Right atrium auricular region (tissue), 2 donors: ENCODE results near the gene RPUSD1. TPM values are rescaled to one million over a fixed set of nuclear protein-coding genes. Genes with fewer than 3 reads are reported as not detected.

Source experiments
- DNase-seq: peaks from one replicate; pipeline ENCODE4 v3.0.0-alpha.2; 2019; ENCODE audit warnings: low spot score
- H3K27ac ChIP-seq, 2 donors: fragments of 200-600 bp; sonication (generic); 1 replicate in 1 of 2; 2 replicates in 1 of 2; pipeline ENCODE4 v1.5.1; 2016 to 2019
- H3K27me3 ChIP-seq, 2 donors: fragments of 200-600 bp; sonication (generic); one replicate each; pipeline versions ENCODE4 v1.5.1 to v1.6.0; 2017 to 2019
- H3K36me3 ChIP-seq: fragments of 200-600 bp; sonication (generic); one replicate; pipeline ENCODE4 v1.5.1; 2016
- H3K4me1 ChIP-seq, 2 donors: fragments of 200-600 bp; sonication (generic); one replicate each; pipeline versions ENCODE4 v1.5.1 to v1.6.0; 2017 to 2019
- H3K4me3 ChIP-seq, 2 donors: fragments of 200-600 bp; sonication (generic); 1 replicate in 1 of 2; 2 replicates in 1 of 2; pipeline ENCODE4 v1.5.1; 2017 to 2019; ENCODE audit warnings: mild to moderate bottlenecking in 1 of 2, moderate library complexity in 1 of 2
- H3K9me3 ChIP-seq, 2 donors: fragments of 200-600 bp; sonication (generic); one replicate each; pipeline ENCODE4 v1.5.1; 2019
- CTCF ChIP-seq, 2 donors: fragments of 200-600 bp; sonication (generic); IDR thresholded peaks; one replicate each; pipeline ENCODE4 v1.5.1; 2019; ENCODE audit warnings: antibody characterized with exemption in 2 of 2
- total RNA-seq, 2 donors: library from RNA; depleted of rRNA; stranded (reverse); fragments of >200 nt; gene quantifications; one replicate each; pipeline ENCODE4 v1.1.0, GENCODE V29; 2016

RPUSD1 gene
- total RNA-seq, 2 donors from 2014 or later = 11.4 to 13.2 TPM

GRCh38 chr16:802914-803753, 15.0 kb upstream of the RPUSD1 start:
- H3K36me3 ChIP-seq = no peaks in the 10 kb centered on the region
- no peak for DNase-seq
- H3K9me3 ChIP-seq = no peaks in the 10 kb centered on the region
- no peak overlapping the region for H3K4me3 ChIP-seq
- no peak for TF ChIP-seq CTCF (IDR thresholded peaks at IDR 0.05)
- peaks cover 0 to 19% of the 10 kb centered on the region in 2 donors for H3K4me1 ChIP-seq
- H3K27me3 ChIP-seq = peaks cover 4 to 21% of the 10 kb centered on the region in 2 donors
- no peak overlapping the region for H3K27ac ChIP-seq

- DNase-seq = no peak
- peaks cover 4 to 21% of the 10 kb centered on the region in 2 donors for H3K27me3 ChIP-seq
- H3K4me3 ChIP-seq = no peak overlapping the region
- no peak for TF ChIP-seq CTCF (IDR thresholded peaks at IDR 0.05)
- peaks cover 0 to 15% of the 10 kb centered on the region in 2 donors for H3K4me1 ChIP-seq
- no peak overlapping the region for H3K27ac ChIP-seq
- no peaks in the 10 kb centered on the region for H3K9me3 ChIP-seq
- H3K36me3 ChIP-seq = no peaks in the 10 kb centered on the region
Observed at GRCh38 chr16:802461-802860, 14.3 kb upstream of the RPUSD1 start.

- peaks cover 0 to 11% of the 10 kb centered on the region in 2 donors for H3K4me1 ChIP-seq
- H3K9me3 ChIP-seq = no peaks in the 10 kb centered on the region
- H3K36me3 ChIP-seq = no peaks in the 10 kb centered on the region
- no peak for TF ChIP-seq CTCF (IDR thresholded peaks at IDR 0.05)
- DNase-seq = no peak
- no peak overlapping the region for H3K4me3 ChIP-seq
- peaks cover 4 to 21% of the 10 kb centered on the region in 2 donors for H3K27me3 ChIP-seq
- no peak overlapping the region for H3K27ac ChIP-seq
Observed at GRCh38 chr16:801584-802363, 13.6 kb upstream of the RPUSD1 start.

- TF ChIP-seq CTCF (IDR thresholded peaks at IDR 0.05) = no peak
- Histone ChIP-seq H3K4me1 (peaks cover 0 to 3% of the 10 kb centered on the region in 2 donors), H3K36me3 (no peaks in the 10 kb centered on the region), H3K9me3 (no peaks in the 10 kb centered on the region), H3K27ac (no peak overlapping the region), H3K4me3 (no peak overlapping the region), H3K27me3 (peaks cover 4 to 21% of the 10 kb centered on the region in 2 donors)
- no peak for DNase-seq
Observed at GRCh38 chr16:800834-801511, 12.8 kb upstream of the RPUSD1 start.

GRCh38 chr16:799948-800833, 12.0 kb upstream of the RPUSD1 start, which contains the start of gene GNG13:
Gene GNG13, minus strand, starts transcription at chr16:800734. Its CDS starts 1,657 bp downstream, at chr16:799077.
- no peak for TF ChIP-seq CTCF (IDR thresholded peaks at IDR 0.05)
- H3K36me3 ChIP-seq = no peaks in the 10 kb centered on the region
- no peak within 1 kb of the TSS for H3K4me3 ChIP-seq
- H3K27me3 ChIP-seq = peaks cover 4 to 21% of the 10 kb centered on the region in 2 donors
- no peak within 1 kb of the TSS for H3K27ac ChIP-seq
- H3K9me3 ChIP-seq = no peaks in the 10 kb centered on the region
- no peak for DNase-seq
- H3K4me1 ChIP-seq = no peaks in the 10 kb centered on the region
